Left kidney (tissue), 2 donors: ENCODE data around the gene GHR. TPM values are rescaled to one million over a fixed set of nuclear protein-coding genes. Genes with fewer than 3 reads are reported as not detected.

ENCODE experiments used
- DNase-seq: peaks from one replicate; pipeline ENCODE4 v3.0.0-alpha.2; 2013
- polyA plus RNA-seq: library from polyadenylated mRNA; unstranded; fragments of 120-200 nt; gene quantifications from one replicate; pipeline ENCODE4 v1.2.1, GENCODE V29; 2013; ENCODE audit not compliant: insufficient read length

GHR gene
- polyA plus RNA-seq, 1 donor, result 27.3 TPM

DNA sequence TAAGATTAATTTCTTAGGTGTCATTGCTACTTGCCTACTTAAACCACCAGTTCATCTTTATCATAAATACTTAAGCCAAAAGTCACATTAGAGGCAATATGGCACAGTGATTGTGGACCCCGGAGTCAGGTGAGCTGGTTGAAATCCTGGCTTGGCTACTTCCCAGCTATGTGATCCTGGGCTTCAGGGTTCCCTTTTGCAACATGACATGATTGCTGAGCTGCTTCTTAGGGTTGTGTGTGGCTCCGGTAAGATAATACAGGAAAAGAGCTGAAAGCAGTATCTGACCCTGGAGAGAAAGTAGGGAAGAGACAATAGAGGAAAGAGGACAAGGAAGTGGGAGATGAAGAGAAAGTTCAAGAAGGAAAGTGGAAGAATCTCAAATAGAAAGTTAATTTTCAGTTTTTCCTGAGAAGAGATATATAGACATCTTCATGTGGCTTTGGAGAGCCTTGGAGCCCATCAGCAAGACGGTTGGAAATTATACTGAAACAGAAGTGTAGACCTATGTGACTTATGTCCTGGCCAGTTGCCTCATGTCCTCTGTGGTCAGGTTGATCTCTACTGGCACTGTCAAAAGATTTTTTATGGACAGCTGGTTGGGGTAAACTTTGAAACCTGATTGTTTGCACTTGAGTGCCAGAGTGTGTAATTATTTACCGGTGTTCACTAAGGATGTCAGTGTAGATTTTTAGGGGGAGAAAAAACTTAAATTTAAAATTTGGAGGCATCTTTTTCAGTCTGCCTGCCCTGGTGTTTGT lies 93.2 kb downstream of the GHR start:
- no peak for DNase-seq

DNA sequence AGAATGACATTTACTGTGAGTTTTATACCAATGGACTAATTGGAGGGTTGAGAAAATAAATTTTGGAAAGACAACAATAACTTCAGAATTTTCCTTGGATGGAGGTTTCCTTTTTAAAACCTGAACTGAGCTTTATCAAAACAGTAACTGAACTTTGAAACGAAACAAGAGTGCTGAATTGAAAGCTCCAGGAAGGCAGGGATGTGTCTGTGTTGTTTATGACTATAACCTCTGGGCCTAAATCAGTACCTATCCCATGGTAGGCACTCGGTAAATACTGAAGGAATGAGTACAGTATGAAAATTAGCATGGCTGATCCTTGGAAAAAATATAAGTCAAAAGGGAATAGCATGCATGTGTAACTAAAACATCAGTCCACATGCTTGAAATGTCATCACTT lies 93.9 kb downstream of the GHR start:
- no peak for DNase-seq

DNA sequence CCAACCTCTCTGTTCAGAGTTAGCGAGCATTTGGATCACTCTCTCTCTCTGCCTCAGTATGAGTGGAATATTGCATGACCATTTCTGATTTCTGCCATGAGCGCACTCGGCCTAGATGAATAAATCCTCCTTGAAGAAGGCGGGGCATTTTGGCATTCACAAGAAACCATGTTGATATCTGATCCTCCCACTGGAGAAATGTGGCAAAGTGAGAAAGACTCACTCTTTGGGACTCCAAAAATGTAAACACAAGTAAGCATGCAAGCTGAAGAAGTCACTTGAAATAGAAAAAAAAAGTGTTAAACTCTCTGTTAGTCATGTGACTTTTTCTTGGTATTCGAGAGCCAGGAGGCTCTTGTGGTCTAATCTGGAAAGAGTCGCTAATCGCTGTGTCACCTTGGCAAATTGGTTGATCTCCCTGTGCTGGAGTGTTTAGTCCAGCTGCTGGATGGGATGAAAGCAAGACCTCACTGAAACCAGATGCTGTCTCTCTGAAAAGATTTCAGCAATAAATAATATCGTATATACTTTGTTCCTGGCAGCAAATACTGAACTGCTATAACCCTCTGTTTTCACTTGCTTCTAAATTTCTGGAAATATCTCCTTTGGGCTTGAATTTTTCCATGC lies 95.5 kb downstream of the GHR start:
- DNase-seq, result no peak

DNA sequence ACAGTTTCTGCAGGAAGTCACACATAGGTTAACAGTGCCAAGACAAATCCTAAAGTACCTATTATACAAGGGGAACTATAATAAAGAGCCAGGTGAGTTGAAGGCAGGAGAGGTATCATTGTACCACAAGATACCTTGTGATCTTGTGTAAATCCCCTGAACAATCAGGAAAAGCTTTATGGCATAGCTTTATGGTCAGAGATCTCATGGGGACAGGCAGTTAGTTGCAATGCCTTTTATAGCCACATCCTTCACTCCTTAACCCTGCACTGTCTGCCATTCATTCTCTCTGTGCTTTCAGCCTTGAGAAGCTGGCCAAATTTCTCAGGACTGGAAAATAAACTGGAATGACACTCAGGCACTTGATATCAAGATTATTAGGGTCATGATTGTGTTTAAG lies 97.0 kb downstream of the GHR start:
- no peak for DNase-seq

DNA sequence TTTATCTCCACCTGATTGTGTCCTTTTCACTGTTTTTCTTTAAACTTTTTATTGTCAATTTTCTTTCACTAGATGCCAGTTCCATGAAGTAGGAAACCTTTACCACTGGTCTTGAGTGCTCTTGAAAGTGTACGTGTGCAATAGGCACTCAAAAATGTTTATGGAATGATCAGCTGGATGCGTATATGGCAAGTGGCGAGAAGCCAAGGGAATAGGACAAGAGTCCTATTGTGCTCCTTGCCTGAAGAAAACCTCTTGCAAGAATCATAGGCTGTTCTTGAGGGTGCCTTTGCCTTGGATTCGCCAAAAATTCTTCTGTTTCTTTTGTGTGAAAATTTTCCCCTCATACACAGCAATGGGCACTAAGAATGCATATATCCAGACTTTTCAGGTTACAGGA lies 97.7 kb downstream of the GHR start:
- DNase-seq, result no peak

DNA sequence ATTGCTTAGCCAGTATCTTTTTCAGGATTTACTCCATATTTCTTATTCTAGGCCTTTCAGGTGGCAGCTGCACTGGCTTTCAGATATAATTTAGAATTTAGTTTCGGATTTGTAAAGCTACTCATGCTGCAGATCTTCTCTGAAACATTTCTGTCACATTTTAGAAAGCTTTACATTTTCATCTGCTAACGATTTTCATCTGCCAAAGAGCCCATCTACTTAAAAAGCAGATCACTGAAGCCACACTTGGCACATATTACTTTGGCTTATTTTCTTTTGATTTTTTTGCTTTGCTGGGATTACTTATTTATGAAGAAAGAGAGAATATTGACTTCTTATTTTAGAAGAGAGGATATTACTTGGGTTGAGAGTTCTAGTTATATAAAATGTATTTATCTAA lies 98.2 kb downstream of the GHR start:
- no peak for DNase-seq

DNA sequence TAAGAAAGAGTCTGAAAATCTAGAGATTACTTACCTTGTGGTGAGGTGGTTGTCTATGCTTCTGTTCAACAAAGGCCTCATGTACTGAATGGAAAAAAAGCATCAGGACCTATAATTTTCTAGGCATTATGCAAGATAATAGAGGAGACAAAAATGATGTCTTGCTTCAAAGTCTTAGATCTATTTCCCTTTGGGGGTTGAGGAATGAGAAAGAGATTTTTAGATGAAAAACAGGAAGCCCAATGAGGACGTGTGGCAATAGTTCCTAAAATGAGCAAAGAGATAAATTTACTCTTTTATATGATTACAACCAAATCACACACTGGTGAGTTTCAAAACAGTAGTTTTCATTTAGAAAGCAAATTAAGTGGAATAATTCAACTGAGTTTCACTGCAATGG lies 99.5 kb downstream of the GHR start:
- DNase-seq, result no peak

DNA sequence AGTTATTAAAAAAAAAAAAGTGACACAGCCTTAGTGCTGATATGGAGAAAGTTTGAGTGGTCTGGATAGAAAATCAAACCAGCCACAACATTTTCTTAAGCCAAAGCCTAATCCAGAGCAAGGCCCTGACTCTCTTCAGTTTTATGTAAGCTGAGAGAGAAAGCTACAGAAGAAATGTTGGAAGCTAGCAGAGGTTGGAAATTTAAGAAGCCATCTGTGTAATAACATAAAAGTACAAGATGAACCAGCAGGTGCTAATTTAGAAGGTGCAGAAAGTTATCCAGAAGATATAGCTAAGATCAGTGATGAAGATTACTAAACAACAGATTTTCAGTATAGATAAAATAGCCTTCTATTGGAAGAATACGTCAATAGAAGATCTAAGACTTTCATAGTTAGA lies 102.9 kb downstream of the GHR start:
- no peak for DNase-seq

DNA sequence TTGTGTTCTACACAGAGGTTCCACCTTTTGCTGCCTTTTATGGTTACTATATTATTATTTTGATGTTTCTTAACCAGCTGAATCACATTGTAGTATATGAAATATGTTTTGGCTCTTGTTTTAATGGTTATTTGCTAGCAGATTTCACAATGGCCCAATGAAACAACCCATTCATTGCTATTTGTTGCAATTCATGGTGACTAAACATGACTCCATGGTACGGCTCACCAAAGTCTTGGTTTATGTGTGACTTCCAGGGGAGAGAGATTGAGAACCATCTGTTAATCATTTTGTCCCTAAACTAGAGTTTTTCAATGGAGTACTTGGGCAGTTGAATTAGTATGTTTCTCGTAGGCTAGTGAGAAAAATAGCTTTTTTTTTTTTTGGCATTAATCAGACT lies 108.4 kb downstream of the GHR start:
- no peak for DNase-seq

DNA sequence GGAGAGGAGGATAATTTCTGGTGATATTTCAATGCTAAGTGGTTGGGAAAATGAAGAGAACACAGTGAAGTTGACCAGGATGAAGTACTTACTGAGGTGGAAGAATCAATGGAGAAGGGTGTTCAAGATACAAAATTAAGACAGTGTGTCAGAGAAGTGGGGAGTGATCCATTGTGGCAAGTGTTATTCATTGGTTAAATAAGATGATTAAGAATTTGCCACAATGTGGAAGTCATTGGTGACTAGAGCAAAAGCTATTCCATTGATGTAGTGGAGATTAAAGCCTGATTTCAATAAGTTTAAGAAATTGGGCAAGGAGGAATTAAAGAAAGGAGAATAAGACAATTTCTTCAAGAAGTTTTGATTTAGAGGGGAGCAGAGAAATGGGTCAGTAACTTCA lies 118.9 kb downstream of the GHR start:
- no peak for DNase-seq

DNA sequence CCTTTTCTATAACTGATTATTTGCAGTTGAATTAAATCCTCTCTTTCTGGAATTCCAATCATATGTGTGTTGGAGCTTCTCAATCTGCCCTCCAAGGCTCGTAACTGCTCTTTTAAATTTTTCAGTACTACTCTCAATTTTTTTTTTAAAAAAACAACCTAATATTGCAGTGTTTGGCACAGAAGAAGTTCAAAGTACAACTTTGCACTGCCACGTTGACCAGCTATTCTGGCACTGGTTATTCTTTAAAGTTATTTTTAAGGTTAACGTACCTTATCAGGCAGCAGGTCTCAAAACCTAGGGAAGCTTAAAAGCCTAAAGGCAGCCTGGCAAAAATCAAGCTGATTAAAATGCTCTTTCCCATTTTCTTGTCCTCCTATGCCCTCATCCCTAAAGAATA lies 120.5 kb downstream of the GHR start:
- no peak for DNase-seq

DNA sequence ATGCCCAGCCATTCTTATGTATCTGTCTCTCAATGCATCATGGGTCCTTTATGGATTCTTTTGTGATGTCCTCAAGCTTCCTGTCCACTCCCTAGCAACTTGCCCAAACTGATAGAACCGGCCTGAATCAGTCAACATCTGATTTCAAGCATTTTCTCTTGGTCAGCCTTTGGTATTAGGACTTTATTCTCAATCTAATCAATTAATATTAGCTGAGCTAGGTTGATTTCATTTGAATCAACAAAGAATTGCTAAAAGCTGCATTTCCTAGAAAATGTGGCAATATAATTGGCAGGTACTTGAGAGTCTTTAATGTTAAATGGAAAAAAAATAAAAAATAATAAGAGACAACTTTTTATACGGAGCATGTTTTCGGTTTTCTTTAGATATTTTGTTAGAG lies 121.8 kb downstream of the GHR start:
- no peak for DNase-seq

DNA sequence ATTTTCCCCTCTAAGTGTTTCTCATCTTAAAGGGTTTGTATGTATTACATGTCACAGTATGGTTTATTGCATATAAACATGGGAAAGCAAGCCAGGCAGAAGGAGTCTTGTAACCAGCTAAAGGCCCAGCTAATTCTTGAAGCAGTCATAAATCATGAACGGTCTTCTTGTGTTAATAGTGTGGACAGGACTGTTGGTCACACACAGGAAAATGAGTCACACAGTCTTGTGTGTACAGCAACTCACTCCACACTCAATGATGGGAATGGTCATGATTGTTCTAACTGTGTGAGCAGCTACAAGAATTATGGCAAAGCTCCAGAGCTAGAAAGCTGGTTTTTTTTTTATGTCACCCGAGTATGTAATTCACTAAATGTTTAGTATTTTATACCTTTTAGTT lies 123.9 kb downstream of the GHR start:
- peak; percentile 14 for DNase-seq

DNA sequence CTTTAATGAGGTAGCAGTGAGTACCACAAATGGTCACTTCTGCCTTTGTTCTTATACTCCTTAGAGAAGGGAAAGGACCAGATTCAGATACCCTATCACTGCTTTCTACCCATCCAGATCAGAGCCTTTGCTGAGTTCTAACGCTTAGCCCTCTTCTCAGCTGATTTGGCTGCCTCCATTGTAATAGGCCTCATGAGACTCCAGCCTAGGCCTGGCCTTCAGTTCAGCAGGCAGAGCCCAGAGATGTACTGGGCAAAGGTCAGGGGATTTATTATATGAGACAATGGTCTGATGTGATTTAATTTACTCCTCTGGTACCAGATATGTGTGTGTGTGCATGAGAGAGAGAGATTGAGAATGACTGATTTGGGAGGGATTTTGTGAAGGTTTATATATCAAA lies 124.7 kb downstream of the GHR start:
- DNase-seq, result no peak

DNA sequence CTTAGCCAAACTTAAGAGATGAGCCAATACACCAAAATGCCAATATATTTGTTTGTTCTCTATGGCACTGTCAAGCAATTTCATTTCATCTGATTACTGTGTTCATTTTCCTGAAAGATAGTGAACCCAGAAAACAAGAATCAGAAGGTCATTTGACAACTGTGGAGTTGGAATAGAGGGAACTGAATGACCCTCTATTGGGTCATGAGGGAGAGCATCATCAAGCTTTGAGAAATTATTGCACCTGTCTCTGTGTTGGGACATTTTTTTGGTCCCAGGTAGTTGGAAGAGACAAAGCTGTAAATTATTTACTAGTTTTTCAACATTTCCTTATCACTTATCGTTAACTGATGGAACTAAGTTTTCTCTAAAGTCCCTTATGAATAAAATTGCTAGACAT lies 129.4 kb downstream of the GHR start:
- no peak for DNase-seq

DNA sequence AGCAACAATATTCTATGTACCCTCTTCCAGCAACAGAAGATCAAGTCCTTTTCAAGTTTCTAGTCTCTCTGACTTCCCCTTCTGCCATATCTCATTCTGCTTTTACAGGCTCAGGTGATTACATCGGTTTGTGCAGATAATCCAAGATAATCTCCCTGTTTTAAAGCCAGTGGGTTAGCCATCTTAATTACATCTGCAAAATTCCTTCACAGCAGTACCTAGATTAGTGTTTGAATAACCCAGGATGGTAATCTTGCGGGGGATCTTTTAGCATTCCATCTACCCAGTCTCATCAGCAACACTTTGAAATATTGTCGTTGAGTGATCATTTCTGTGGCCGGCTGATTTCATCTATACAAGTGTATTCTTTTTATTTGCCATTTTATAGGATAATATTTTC lies 130.2 kb downstream of the GHR start:
- no peak for DNase-seq

DNA sequence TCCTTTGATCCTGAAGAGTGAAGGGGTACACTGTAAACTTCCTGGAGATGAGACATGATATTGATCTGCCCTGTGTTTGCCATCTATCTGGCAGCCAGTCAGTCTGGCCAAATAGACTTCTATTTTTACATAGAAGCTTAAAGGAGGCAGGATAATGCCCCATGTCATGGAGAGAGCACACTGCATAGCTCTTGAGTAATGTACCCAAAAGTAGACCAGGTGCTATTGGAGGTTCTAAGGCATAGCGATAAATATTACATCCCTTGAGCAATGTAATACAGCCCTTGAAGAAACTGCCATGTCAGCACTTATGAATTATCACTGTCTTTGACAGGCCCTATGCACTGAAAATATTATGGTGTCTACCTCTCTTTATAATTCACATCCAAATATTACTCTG lies 131.8 kb downstream of the GHR start:
- DNase-seq, result no peak

DNA sequence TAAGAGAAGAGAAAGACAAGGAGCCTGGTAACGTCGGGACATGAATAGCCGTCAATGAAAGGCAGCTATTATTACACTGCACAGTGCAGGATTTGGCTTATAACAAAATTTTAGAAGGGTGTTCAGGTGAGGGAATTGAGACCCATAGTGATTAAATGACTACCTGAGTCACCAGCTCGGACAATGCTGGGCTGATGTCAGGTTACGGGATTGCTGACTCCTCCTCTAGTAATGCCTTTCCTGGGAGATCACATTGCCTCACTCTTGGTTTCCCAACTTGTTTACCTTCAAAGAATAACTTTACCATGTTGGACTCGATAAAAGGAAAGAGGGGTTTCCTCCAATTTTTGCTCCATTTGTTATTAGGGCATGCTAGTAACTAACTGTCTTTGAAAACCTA lies 132.6 kb downstream of the GHR start:
- DNase-seq, result no peak

DNA sequence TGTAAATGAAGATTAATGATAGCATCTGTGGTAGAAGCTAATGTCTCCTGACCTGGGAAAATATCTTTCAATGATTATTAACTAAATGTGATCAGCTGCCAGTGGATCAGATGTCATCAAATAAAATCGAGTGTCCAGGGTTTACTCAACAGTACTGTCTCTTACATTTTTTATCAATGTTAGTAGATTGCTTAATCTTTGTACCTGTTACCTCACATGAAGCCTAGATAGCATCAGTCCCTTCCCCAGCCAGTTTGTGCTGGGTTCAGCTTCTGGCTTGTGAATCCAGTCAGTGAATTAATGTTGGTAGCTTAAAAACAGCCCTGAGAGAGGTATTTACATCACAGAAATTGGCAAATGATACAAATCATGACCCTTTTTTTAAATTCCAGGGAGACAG lies 134.4 kb downstream of the GHR start:
- no peak for DNase-seq

DNA sequence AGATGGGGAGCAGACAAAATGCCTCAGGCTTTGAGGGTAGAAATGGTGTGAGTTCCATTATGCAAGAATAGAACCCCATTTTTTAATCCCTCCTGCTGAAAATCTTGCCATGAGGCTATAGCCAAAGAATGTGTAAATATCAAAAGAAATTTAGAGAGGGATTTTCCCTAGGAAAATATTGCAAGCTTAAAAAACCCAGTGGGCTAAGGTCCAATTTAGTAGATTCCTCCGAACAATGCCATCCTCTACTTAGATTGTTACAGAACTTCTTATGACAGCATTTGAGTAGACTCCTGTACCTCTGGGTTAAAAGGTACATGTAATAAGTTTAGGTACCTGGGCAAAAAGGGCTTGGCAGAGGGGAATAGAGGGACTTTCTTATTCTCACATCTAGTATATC lies 138.4 kb downstream of the GHR start:
- DNase-seq, result no peak

DNA sequence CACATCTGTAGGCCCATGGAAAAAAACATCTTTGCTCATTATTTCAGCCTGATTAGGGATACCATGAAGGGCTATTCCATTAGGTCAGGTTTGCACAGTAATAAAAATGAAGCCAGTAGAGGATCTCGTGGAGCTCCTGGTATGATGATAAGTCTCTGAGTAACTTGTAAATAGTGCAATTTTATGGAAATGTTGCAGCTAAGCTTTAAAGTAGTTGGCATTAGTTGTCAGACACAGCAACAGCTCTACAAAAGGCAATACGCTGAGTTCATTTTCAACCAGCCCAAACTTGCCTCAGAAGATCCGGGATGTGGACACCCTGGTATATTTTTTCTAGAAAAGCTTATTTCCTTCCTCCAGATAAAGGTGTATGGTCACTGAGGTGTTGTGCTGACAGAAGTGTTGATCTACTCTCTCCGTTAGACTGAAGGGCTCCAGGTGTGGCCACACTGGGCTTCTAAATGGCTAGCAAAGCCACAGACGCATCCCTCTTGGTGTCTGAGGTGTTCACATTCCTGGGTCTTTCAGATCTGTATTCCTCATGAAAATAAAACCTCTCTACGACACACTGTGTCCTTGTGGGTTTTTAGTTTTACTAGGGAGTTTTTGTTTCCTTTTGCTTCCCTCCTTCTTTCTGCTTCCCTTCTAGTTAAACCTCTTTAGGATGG lies 141.6 kb downstream of the GHR start:
- DNase-seq, result no peak

DNA sequence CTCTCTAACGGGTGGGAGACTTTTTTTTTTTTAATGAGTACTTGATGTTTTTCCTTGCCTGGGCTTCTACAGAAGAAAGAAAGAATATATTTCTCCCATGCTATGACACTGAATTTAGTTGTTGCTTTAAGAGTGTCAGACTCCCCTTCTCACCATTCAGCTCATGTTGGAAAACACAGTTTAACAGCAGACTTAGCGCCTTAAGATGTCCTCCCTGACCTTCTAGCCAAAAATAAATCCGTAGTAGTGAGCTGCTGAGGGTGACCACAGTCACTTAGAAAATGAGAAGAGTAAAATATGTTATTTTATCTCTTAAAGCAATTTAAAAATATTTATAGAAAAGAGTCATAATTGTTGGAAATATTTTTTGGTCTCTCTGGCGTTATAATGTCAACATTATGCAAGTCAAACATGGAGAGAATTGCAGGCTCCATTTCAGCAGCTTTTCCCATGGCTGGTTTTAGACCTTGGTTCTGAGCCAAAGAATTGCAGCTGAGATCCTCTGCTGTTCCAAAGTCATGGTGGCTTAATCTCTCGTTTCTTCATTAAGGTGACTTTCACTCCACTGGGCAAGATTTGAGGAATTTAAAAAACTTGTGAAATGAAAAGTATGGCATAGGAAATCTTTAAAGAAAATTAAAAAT lies 143.5 kb downstream of the GHR start:
- DNase-seq, result no peak

DNA sequence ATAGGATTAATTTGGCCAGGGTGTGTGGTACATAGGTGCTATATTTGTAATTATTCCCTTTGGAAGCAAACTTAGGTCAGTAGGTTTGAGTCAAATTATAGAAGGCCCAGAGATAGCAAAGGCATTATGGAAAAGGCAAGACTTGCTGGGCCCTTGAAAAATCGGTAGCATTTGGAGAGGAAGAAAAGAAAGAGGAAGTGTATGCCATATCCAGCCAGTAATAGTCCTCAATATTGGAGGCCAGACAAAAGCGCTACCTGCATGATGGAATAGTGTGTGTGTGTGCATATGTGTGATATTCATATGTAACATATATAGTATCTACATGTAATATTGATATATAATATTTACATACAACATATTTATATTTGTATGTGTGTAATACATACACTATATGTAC lies 146.1 kb downstream of the GHR start:
- no peak for DNase-seq
